NCI-H510A (cell line): ENCODE data around the gene DDX31.

Experiments
- DNase-seq: peaks from one replicate; lab custom pipeline; 2025; lab: John Stamatoyannopoulos, UW

The DDX31 gene

DNA sequence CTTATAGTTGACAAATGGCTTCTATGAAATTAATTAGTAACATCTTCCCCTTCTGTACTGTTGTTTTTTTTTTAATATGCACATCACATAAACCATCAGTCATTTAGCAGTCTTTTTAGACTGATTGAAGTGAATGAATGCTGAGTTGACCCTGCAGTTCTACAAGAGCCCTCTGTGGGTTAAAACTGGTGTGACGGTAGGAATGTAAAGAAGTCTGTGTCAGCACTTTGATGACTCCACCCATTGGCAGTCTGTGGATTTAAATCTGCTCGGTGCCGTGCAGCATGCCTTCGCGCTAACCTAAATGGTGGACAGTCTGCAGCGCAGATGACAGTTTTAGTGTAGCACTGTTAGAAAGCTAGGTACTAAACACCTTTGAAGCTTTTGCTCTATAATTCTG, 3.6 kb upstream of the DDX31 start:
- no peak for DNase-seq

GRCh38 chr9:132672413-132672690, 2.6 kb upstream of the DDX31 start:
- no peak for DNase-seq

DNA sequence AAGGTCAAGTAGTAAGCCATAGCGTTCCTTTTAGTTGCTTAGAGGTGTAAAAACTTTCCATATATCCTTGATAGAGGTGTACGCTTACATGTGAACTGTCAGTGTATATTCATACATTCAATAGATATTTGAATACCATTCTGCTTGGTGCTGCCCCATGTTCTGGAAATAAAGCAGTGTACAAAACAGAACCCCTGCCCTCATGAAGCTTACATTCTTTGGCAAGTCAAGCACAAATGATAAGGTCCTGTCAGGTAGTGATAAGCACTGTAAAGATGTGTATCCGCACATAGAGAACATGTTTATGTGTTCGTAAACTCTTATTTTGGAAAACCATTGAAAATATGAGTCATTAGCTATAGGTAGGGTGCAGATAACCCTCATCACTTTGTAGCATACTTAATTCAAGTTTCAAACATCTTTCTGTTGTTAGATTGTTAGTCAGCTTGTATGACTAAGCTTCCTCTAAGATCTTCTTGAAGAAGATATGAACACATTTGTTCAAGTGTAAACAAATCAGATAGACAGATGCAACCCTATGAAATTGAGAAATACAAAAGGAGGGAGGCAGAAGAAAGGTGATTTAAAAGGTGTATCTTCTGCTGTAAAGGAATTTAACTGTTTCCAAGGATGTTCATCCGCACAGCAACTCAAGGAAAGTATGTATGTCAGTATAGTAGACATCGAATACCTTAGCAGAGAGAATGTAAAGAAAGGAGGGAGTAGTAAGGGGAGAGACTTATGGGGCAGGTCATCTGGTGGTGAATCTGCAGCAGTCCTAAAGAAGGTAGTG, 2.0 kb upstream of the DDX31 start:
- no peak for DNase-seq

GRCh38 chr9:132670457-132671391, 941 bp upstream of the DDX31 start, which contains the start of gene GTF3C4:
Gene GTF3C4, plus strand, starts transcription at chr9:132670464. Its CDS starts 135 bp downstream, at chr9:132670599.
- DNase-seq = peak; percentile 53

- no peak for DNase-seq
These were observed 475 bp downstream of the DDX31 start for GRCh38 chr9:132669319-132669697.

GRCh38 chr9:132663851-132664250, 5.9 kb downstream of the DDX31 start:
- no peak for DNase-seq

DNA sequence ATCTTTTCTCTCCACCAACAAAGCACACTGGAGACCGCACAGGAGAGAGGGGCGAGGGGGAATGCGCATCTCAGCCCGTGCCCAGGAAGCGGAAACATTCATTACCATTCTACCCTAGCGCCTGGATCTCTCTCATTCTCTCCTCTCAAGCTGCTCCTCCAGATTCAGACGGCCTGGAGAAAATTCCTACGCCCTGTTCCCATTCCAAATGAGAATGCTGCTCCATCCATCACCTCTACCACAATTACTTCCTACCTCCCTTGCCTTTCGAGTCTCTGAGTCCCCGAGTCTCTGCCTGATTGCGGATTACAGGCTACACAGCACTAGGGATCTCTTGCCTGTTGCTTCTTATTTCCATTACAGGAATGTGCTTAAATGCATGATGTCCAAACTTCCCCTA, 6.7 kb downstream of the DDX31 start:
- DNase-seq = no peak

DNA sequence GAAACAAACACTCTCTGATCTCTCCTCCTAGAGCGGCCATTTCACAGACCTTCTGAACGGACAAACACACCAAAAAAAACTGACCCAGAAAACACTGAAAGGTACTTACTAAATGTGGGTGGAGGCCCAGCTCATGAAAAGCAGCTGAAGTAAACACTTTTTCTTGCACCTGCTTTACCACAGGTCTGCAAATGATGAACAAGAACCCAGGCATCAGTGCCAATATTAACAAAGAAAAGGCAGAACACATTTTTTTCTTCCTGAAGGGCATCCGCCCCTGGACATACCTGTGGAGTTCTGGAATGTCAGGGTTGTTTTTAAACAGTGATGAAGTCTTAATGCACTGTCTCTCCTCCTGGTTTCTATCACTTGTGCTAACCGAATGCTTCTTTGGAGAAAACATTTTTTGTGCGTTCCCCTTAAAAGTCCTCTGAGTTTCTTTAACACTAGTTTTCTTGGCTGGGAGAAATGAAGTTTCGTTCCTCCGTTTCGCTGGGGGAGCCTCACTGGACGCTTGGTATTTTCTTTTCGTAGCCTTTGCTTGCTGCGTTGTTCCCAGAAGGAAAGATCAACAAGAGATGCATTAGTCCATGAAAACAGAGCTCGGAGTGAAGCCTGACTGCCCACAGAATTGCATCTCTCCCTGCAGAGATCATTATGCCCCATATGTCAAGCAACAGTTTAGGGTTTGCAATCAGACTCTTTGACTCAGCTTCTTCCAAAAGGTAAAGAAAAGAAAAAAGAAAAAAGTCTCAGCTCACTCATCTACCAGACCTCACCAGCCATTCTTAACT, 7.4 kb downstream of the DDX31 start:
- DNase-seq = no peak

- no peak for DNase-seq
These were observed 13.5 kb downstream of the DDX31 start for GRCh38 chr9:132656299-132656698.

- DNase-seq = no peak
These were observed 18.5 kb downstream of the DDX31 start for GRCh38 chr9:132651259-132651658.

DNA sequence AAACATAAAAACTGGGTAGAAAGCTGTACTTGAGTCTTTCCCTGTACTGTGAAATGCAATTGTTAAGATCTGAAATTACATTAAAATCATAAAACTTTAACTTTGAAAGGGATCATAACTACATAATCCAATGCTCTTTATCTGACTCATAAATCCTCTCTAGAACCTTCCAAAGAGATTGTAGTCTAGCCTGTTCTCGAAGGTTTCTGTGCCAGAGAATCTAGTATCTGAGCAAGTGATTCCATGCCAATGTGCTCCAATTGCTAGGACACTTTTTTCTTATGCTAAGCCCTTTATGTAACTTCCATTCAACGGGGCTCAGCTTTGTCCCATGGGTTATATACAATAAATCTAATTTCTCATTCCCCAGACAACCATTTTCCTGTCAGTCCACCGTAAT, 21.1 kb downstream of the DDX31 start:
- no peak for DNase-seq

GRCh38 chr9:132648283-132648682, 21.5 kb downstream of the DDX31 start:
- DNase-seq = no peak

DNA sequence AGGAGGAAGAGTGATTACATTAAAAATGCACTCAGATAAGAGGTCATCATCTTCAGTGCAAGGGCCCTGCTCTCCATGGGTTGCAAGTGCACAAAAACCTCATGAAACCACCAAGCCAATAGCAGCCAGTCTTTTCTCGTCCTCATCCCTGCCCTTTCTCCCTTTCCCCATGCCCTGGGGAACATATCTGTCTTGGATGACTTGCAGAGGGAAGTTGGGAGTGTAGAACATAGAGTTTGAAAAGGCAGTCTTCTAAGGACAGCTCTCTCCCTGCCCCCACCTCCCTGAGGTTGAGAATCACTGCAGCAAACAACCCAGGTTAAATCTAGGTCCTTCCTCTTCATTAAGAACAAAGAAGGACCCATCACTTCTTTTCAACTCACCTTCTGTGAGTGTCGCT, 22.0 kb downstream of the DDX31 start:
- DNase-seq = no peak

DNA sequence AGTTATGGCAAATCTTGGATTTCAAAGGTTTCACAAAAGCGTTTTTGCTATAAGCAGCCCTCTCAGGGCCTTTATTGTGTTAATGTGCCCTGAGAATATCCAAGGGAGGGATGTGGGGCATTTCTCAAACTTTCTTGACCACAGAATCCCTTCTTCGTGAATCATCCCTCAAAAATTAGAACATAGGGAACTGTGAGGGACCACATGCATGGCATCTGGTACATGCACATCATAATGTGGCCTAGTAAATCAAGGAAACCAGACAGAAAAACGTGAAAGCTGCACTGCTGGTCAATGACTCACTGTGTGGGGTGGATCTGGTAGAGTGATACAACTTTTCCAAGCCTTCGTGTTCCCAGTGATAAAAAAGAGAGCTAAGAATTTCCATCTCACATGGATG, 22.4 kb downstream of the DDX31 start:
- no peak for DNase-seq

DNA sequence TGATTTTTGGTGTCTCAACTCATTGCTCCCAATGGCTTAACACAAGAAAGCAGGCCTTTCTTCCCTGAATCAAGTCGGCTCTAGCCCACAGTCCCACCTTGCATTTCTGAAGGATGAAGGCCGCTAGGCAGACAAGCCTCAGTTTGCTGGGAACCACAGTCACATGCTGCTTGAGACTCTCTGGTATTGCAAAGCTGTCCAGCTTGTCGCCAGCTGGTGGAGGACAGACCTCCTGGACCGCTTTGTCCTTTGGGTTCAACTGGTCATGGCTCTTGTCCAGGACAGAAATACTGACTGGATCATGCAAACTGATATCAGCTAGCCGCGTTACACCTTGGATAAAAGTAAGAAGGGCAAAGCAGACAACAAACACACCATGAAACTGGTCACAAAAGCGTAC, 23.1 kb downstream of the DDX31 start:
- no peak for DNase-seq

DNA sequence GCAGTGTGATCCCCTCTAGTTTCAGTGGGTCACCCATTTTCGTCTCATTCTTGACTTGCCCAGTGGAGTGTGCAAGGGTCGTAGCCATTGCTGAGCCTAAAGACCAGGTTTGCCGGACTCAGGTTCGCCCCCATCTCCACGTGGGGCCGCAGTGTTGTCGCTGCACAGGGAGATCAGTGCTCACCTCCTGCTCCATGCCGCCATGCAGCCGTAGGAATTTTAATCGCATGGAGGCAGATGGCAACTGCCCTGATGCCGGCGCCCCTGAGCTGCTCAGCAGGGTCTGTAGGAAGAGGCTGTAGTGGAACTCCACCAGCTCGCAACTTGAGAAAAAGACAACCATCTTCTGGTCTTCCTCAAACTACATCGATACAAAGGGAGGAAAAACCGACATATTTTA, 24.1 kb downstream of the DDX31 start:
- no peak for DNase-seq

DNA sequence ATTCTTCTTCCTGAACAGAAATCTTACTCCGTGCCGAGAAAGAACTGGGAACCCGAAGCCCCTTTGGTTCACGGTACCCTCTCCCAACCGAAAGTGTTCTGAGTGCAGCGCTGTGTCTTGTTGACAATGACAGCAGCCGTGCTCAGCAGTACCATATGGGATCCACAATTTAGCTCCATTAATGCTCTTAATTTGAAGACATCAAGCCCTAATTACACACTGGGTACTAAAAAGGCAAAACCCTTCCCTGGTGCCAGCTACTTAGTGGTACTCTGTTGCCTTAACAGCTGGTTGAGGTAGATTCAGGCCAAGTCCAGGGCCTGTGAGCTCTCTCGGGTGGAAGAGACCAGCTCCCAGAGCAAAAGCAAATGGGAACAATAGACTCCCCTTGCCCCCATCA, 24.5 kb downstream of the DDX31 start:
- DNase-seq = no peak

DNA sequence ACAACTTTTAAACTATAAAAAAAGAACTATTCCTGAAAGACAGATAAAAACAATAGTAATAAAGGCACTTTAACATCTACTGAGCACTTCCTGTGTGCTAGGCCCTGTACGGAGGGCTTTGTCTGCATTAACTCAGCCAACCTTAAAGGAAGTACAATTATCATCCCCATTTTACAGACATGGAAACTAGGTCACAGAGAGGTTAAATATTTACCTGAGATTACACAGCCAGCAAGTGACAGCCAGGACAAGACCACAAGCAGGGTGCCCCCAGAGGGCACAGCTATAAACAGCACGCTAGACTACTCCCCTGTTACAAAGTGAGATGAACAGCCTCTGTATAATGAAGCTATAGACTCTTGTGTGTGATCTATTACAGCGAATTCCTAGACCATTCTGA, 25.5 kb downstream of the DDX31 start:
- no peak for DNase-seq

- no peak for DNase-seq
These were observed 28.6 kb downstream of the DDX31 start for GRCh38 chr9:132641216-132641615.

DNA sequence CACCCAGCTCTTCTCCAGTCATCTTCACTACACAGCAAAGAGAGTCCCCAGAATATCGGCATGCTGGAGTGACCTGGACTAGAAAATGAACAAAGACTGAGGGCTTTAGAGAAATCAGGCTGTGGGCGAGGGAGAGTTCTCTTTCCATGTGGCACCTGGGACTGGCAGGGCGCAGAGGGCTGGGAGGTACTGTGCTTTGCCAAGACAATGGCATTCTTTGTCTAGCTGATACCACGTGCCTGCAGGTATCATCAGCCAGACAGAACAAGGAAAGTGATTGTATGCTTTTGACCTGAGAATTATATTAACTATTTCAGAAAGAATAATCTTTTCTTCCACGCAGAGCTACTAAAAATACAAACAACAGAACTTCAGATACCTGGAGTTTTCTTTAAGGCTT, 30.5 kb downstream of the DDX31 start:
- no peak for DNase-seq

GRCh38 chr9:132638240-132638639, 31.5 kb downstream of the DDX31 start:
- no peak for DNase-seq

GRCh38 chr9:132637801-132638200, 32.0 kb downstream of the DDX31 start:
- no peak for DNase-seq

DNA sequence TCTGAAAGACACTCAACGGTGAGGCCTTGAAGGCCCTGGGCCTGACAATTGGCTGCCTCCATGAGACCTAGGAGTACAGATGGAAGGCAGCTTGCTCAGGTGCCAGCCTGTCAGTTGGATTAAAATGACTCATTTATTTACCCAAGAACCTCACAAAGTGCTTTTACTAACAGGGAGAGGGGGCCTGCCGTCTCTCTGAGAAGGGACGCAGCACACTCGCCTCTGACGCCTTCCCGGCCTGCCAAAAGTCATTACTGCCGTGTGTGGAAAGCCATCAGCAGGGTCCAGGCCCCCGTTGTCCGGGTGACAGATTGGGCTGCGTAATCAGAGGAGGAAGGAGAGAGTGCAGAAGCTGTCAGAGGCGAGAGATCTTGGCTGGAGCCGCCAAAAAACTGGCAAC, 32.4 kb downstream of the DDX31 start:
- DNase-seq = peak; percentile 27
